Activated CD4-positive, alpha-beta T cell treated with anti-CD3 and anti-CD28 coated beads for 48 hours (primary cell): ENCODE measurements around the gene ERI2.
"Not testable (repeated sequence)": the region's sequence is repeated elsewhere in the genome, so short reads cannot be mapped to it uniquely, and the experiment has no call there.

Source experiments
- DNase-seq: peaks from one replicate; pipeline ENCODE4 v3.0.0-alpha.2; 2020

ERI2 gene

GRCh38 chr16:20818929-20819585, 12.8 kb upstream of the ERI2 start:
- no peak for DNase-seq

GRCh38 chr16:20814784-20815183, 8.5 kb upstream of the ERI2 start:
- no peak for DNase-seq

GRCh38 chr16:20812510-20812909, 6.2 kb upstream of the ERI2 start:
- no peak for DNase-seq

GRCh38 chr16:20811889-20812439, 5.7 kb upstream of the ERI2 start:
- no peak for DNase-seq

- no peak for DNase-seq
Measured at GRCh38 chr16:20807862-20808261, 1.6 kb upstream of the ERI2 start.

- not testable (repeated sequence) for DNase-seq
Measured at GRCh38 chr16:20805684-20806167, 546 bp downstream of the ERI2 start.

- DNase-seq: no peak
Measured at GRCh38 chr16:20803561-20804214, 2.6 kb downstream of the ERI2 start.

- no peak for DNase-seq
Measured at GRCh38 chr16:20803192-20803560, 3.1 kb downstream of the ERI2 start.

- DNase-seq: no peak
Measured at GRCh38 chr16:20801278-20801677, 5.0 kb downstream of the ERI2 start.

- DNase-seq: no peak
Measured at GRCh38 chr16:20799599-20799998, 6.7 kb downstream of the ERI2 start.

GRCh38 chr16:20798364-20798763, 7.9 kb downstream of the ERI2 start:
- DNase-seq: no peak

- no peak for DNase-seq
Measured at GRCh38 chr16:20791923-20792612, 14.2 kb downstream of the ERI2 start.

- no peak for DNase-seq
Measured at GRCh38 chr16:20789130-20789529, 17.1 kb downstream of the ERI2 start.

GRCh38 chr16:20784204-20784603, 22.1 kb downstream of the ERI2 start:
- DNase-seq: no peak

GRCh38 chr16:20782470-20782869, 23.8 kb downstream of the ERI2 start:
- DNase-seq: no peak

- DNase-seq: no peak
Measured at GRCh38 chr16:20781697-20782096, 24.6 kb downstream of the ERI2 start.

GRCh38 chr16:20774703-20775362, 31.4 kb downstream of the ERI2 start:
- DNase-seq: peak; percentile 82

- no peak for DNase-seq
Measured at GRCh38 chr16:20773679-20774078, 32.6 kb downstream of the ERI2 start.

GRCh38 chr16:20768818-20769217, 37.5 kb downstream of the ERI2 start:
- no peak for DNase-seq

GRCh38 chr16:20768121-20768520, 38.2 kb downstream of the ERI2 start:
- DNase-seq: no peak

GRCh38 chr16:20767577-20767976, 38.7 kb downstream of the ERI2 start:
- no peak for DNase-seq

GRCh38 chr16:20766294-20766693, 40.0 kb downstream of the ERI2 start:
- no peak for DNase-seq

GRCh38 chr16:20765732-20766131, 40.5 kb downstream of the ERI2 start:
- no peak for DNase-seq
